Measurements from ENCODE around the gene PCSK2.
A peak's percentile ranks its signal among the peaks of the same experiment; 100 is the strongest.

Gene PCSK2

GRCh38 chr20:17504898-17505635 is 278.2 kb downstream of the PCSK2 start:
- peak in 1 of 3 donors; percentile 27 for DNase-seq (ENCODE audit: low read depth in 3 of 3)

- peak in 2 of 3 donors; percentile 34 to 55 for DNase-seq (ENCODE audit: low read depth in 3 of 3)
Measured at GRCh38 chr20:17505636-17506517, 279.0 kb downstream of the PCSK2 start.

- DNase-seq (ENCODE audit: low read depth in 3 of 3): no peak
Measured at GRCh38 chr20:17507032-17507431, 280.2 kb downstream of the PCSK2 start.

GRCh38 chr20:17507531-17507930 is 280.7 kb downstream of the PCSK2 start:
- DNase-seq (ENCODE audit: low read depth in 3 of 3): no peak

GRCh38 chr20:17508756-17509155 is 281.9 kb downstream of the PCSK2 start:
- DNase-seq (ENCODE audit: low read depth in 3 of 3): no peak

GRCh38 chr20:17510548-17510947 is 283.7 kb downstream of the PCSK2 start:
- DNase-seq (ENCODE audit: low read depth in 3 of 3): no peak

GRCh38 chr20:17511401-17511800 is 284.6 kb downstream of the PCSK2 start:
- DNase-seq (ENCODE audit: low read depth in 3 of 3): no peak

GRCh38 chr20:17513939-17514338 is 287.1 kb downstream of the PCSK2 start:
- no peak for DNase-seq (ENCODE audit: low read depth in 3 of 3)

GRCh38 chr20:17515053-17515452 is 288.2 kb downstream of the PCSK2 start:
- no peak for DNase-seq (ENCODE audit: low read depth in 3 of 3)

GRCh38 chr20:17518339-17519052 is 291.7 kb downstream of the PCSK2 start:
- DNase-seq (ENCODE audit: low read depth in 3 of 3): no peak

- DNase-seq (ENCODE audit: low read depth in 3 of 3): no peak
Measured at GRCh38 chr20:17519606-17520285, 292.9 kb downstream of the PCSK2 start.

- no peak for DNase-seq (ENCODE audit: low read depth in 3 of 3)
Measured at GRCh38 chr20:17520583-17520982, 293.7 kb downstream of the PCSK2 start.

GRCh38 chr20:17522528-17522927 is 295.7 kb downstream of the PCSK2 start:
- DNase-seq (ENCODE audit: low read depth in 3 of 3): no peak

GRCh38 chr20:17523326-17523725 is 296.5 kb downstream of the PCSK2 start:
- no peak for DNase-seq (ENCODE audit: low read depth in 3 of 3)

- no peak for DNase-seq (ENCODE audit: low read depth in 3 of 3)
Measured at GRCh38 chr20:17524560-17524959, 297.7 kb downstream of the PCSK2 start.

GRCh38 chr20:17525132-17525531 is 298.3 kb downstream of the PCSK2 start:
- no peak for DNase-seq (ENCODE audit: low read depth in 3 of 3)

GRCh38 chr20:17525650-17526049 is 298.8 kb downstream of the PCSK2 start:
- DNase-seq (ENCODE audit: low read depth in 3 of 3): no peak

GRCh38 chr20:17529586-17529985 is 302.7 kb downstream of the PCSK2 start:
- DNase-seq (ENCODE audit: low read depth in 3 of 3): no peak

GRCh38 chr20:17530153-17530552 is 303.3 kb downstream of the PCSK2 start:
- no peak for DNase-seq (ENCODE audit: low read depth in 3 of 3)

- peak in 2 of 3 donors; percentile 22 to 29 for DNase-seq (ENCODE audit: low read depth in 3 of 3)
Measured at GRCh38 chr20:17530716-17531664, 304.1 kb downstream of the PCSK2 start, which contains the start of gene BFSP1. TSS of gene BFSP1 (minus strand) at chr20:17531379. CDS start at chr20:17531329, 50 bp downstream.
